Psoas muscle (tissue), 8 donors: Measurements from ENCODE around the gene BGN. TPM values are rescaled to one million over a fixed set of nuclear protein-coding genes. Genes with fewer than 3 reads are reported as not detected.

Experiments used
- ATAC-seq, 4 donors: fragments of 200-7000 bp; cut with Tn5 transposase; one replicate each; pipeline ENCODE4 v1.9.1; 2020; ENCODE audit warnings: moderate library complexity in 3 of 4, mild to moderate bottlenecking in 2 of 4
- DNase-seq, 2 donors: peaks; one replicate each; pipeline ENCODE4 v3.0.0-alpha.2; 2020
- H3K27ac ChIP-seq: fragments of 200-600 bp; one replicate; pipeline ENCODE4 v1.8.0; 2022
- H3K27me3 ChIP-seq, 3 donors: fragments of 200-600 bp in 1 of 3; one replicate each; pipeline versions ENCODE4 v1.6.1 to v1.8.0; 2013 to 2022; ENCODE audit warnings: low read length in 2 of 3, mild to moderate bottlenecking in 2 of 3, moderate library complexity in 1 of 3; ENCODE audit not compliant: insufficient read depth in 3 of 3
- H3K36me3 ChIP-seq, 2 donors: fragments of 200-600 bp in 1 of 2; one replicate each; pipeline versions ENCODE4 v1.6.1 to v1.8.0; 2013 to 2022; ENCODE audit warnings: low read depth in 1 of 2, mild to moderate bottlenecking in 1 of 2, moderate library complexity in 1 of 2; ENCODE audit not compliant: insufficient read depth in 1 of 2
- H3K4me1 ChIP-seq: fragments of 200-600 bp; one replicate; pipeline ENCODE4 v1.8.0; 2022
- H3K4me3 ChIP-seq: fragments of 200-600 bp; one replicate; pipeline ENCODE4 v1.8.0; 2022; ENCODE audit warnings: mild to moderate bottlenecking
- H3K9me3 ChIP-seq: fragments of 200-600 bp; one replicate; pipeline ENCODE4 v1.8.0; 2022
- WGBS, 3 donors: extraction: QIAGEN DNeasy Blood & Tissue Kit; methylation state at CpG; one replicate each; pipeline versions ENCODE4 v1.1.6 to v1.1.7; 2013; 5-methylcytosine and 5-hydroxymethylcytosine counted together
- intact Hi-C, 2 donors: fragments of 100-400 bp; cut with DNase I; formaldehyde crosslinking; loops; one replicate each; pipeline versions ENCODE4 v1.11.0 to v1.14.2; 2022
- polyA plus RNA-seq, 3 donors: library from polyadenylated mRNA; stranded (reverse); fragments of 200-250 nt; gene quantifications; one replicate each; pipeline ENCODE4 v1.2.3, GENCODE V29; 2013
- total RNA-seq, 4 donors: library from RNA; stranded (reverse); fragmentation: NEBNext Ultra II Directional in 2 of 4; extraction: Animal tissue kit (Norgen Biotek cat#: 25700) in 2 of 4; gene quantifications; one replicate each; pipeline versions ENCODE4 v1.2.1 to v1.2.4, GENCODE V29; 2021 to 2023
- TF ChIP-seq, protein P1 (sequence below): fragments of 200-600 bp; IDR thresholded peaks from one replicate; pipeline ENCODE4 v1.8.0; 2022; ENCODE audit warnings: antibody characterized with exemption
- donor health status: healthy with polysubstance abuse.
- donor health status: DM: no; HTN: no; CAD: no; lungs with moderate emphysema.
- donor health status: Bipolar disorder and iron deficiency.
- donor health status: healthy.
- donor health status: DM: yes; HTN: yes; CAD: no.
- donor health status: DM: no; HTN: no; CAD: no.
- donor health status: DM: no; HTN: no; CAD: no.
- donor health status: DM: yes; HTN: yes; CAD: no.

Gene BGN
- total and polyA plus RNA-seq, 7 donors: 6.7 to 62.4 (median 12.6) TPM

DNA sequence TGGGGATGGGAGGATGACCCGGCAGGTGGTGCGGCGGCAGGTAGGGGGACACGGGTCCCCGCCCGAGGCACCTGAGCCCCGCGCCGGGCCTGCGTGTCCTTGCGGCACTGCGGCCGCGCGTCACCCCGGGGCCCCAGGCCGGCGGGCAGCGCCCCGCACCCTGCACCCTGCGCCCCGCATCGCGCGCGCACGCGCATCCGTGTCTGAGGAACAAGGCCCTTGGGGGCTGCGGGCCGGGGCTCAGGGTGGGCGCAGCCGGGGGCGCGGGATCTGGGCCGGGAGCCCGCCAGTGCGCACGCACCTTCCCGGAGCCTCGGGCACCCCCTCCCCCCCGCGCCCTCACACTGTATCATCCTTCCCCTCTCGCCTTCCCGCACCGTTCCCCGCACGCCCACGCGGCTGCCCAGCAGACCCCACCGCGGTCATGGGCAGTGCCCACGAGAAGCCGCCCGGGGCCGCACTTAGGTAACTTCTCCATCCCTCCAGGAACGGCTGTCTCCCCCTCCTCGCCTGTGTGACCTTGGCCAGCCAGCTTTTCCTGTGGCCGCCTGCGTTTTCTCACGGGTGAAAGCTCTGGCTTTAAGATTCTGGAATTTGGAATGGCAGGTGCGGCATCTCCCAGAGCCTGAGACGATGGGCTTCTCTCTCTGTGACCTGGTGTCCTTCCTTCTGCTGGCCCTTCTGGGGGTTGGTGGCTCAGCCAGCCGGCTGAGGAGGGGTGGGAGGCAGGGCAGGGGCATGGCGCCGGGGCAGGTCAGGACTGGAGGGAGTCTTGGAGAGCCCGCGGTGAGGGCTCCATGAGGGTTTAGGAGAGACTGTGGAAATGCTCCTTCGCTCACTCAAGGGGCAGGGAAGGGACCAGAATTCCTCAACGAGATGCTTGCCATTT, 23.4 kb downstream of the BGN start:
- H3K4me3 ChIP-seq: no peak overlapping the region
- no peaks in the 10 kb centered on the region for H3K36me3 ChIP-seq
- H3K27ac ChIP-seq: no peak overlapping the region
- 3 to 25% (median 3%) methylated on average over 6 to 68 of the region's 70 CpGs for WGBS, 3 donors
- H3K4me1 ChIP-seq: no peaks in the 10 kb centered on the region
- intact Hi-C loops: no loop called here
- ATAC-seq (no peak), DNase-seq (no peak)
- H3K9me3 ChIP-seq: no peaks in the 10 kb centered on the region
- TF ChIP-seq, protein P1, sequence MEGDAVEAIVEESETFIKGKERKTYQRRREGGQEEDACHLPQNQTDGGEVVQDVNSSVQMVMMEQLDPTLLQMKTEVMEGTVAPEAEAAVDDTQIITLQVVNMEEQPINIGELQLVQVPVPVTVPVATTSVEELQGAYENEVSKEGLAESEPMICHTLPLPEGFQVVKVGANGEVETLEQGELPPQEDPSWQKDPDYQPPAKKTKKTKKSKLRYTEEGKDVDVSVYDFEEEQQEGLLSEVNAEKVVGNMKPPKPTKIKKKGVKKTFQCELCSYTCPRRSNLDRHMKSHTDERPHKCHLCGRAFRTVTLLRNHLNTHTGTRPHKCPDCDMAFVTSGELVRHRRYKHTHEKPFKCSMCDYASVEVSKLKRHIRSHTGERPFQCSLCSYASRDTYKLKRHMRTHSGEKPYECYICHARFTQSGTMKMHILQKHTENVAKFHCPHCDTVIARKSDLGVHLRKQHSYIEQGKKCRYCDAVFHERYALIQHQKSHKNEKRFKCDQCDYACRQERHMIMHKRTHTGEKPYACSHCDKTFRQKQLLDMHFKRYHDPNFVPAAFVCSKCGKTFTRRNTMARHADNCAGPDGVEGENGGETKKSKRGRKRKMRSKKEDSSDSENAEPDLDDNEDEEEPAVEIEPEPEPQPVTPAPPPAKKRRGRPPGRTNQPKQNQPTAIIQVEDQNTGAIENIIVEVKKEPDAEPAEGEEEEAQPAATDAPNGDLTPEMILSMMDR: no peak
- H3K27me3 ChIP-seq: peaks cover 0 to 63% (median 3%) of the 10 kb centered on the region in 3 donors

DNA sequence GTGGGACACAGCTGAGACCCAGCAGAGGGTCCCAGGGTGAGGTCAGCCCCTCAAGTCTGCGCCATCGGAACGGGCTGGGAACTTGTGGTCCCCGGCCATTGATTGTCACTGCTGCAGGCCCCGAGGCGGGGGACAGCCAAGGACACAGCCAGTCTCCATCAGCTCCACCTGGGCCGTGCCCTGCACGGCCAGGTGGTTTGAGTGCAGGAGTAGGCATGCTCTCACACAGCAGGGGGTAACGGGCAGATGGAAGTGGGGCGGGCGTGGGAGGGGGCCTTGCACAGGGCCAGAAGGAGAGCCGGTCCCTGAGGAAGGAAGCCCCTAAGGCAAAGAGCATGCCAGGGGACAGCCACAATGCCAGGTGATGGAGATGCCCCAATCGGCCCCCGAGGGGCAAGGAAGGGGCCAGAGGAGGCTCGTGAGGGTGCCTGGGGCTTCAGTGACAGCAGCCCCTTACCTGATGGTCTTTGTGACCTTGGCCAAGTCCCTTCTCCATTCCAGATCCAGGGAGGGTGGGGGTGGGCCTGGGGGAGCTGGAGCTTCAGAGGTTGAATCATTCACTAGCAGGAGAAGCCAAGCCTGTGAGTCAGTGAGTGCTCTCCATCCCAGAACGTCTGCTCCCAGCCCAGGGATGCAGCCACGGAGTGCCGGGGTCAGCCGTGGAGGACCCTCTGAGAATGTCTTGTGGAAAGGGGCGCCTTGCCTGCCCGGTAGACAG, 24.9 kb downstream of the BGN start:
- no peak overlapping the region for H3K27ac ChIP-seq
- no peak overlapping the region for H3K4me3 ChIP-seq
- H3K36me3 ChIP-seq: no peaks in the 10 kb centered on the region
- H3K27me3 ChIP-seq: peaks cover 0 to 74% (median 3%) of the 10 kb centered on the region in 3 donors
- ATAC-seq (no peak), DNase-seq (no peak)
- 73 to 82% (median 78%) methylated on average over 11 to 21 of the region's 21 CpGs for WGBS, 3 donors
- TF ChIP-seq, protein P1: no peak
- H3K4me1 ChIP-seq: no peaks in the 10 kb centered on the region
- intact Hi-C loops: no loop called here
- no peaks in the 10 kb centered on the region for H3K9me3 ChIP-seq

DNA sequence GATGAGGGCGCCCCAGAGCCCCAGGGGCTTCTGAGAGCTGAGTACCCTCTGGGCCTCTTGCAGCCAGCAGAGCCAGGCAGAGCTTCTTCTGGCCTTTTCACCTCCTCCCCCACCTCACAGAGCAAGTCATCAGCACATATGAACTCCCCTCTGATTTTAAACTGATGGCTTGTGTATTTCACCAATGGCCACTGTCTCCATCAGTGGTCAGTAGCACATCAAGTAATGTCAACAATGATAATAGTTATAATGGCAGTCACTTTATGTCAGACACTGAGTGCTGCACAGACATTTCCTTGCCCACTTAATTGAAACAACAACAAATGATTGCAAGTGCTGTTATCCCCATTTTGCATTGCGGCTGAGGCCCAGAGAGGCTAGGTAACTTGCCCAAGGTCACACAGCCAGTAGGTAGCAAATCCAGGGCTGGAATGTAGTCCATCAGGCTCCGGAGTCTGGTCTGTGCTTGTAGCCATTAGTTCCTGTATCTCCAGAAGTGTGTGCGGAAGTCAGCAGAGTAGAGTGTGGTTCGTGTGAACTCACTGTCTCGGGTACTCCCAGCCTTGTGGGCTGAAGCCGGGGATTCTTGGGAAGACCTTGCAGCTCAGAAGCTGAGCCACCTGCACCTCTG, 25.6 kb downstream of the BGN start:
- Histone ChIP-seq H3K27me3 (peaks cover 0 to 80% (median 3%) of the 10 kb centered on the region in 3 donors), H3K4me3 (no peak overlapping the region), H3K9me3 (no peaks in the 10 kb centered on the region), H3K36me3 (no peaks in the 10 kb centered on the region), H3K27ac (no peak overlapping the region), H3K4me1 (no peaks in the 10 kb centered on the region)
- intact Hi-C loops: no loop called here
- no peak for DNase-seq
- 69 to 78% (median 70%) methylated on average over 6 to 7 of the region's 7 CpGs for WGBS, 3 donors
- ATAC-seq: no peak
- TF ChIP-seq, protein P1: no peak

DNA sequence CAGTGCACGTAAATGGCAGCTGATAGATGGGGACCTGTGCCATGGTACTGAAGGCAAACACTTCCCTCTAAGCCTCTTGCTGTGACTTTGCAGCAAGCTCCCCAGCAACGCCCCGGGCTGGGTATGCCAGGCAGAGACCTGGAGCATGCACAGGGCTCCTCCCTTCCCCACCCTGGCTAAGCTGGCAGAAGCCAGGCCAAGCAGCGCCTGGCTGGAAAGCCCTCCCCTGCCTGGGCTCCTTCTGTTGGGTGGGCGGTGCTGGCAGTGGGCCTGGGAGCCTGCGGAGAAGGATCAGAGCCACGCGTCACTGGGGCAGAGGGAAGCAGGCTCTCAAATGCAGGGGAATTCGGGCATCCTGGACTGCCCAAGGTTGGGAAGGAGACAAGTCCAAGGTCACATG, 26.3 kb downstream of the BGN start:
- no peaks in the 10 kb centered on the region for H3K36me3 ChIP-seq
- no peaks in the 10 kb centered on the region for H3K4me1 ChIP-seq
- no peaks in the 10 kb centered on the region for H3K9me3 ChIP-seq
- no peak overlapping the region for H3K4me3 ChIP-seq
- ATAC-seq (no peak), DNase-seq (no peak)
- WGBS, 3 donors: 18 to 46% (median 43%) methylated on average over 8 to 9 of the region's 9 CpGs
- TF ChIP-seq, protein P1: no peak
- intact Hi-C loops: no loop called here
- peaks cover 0 to 81% (median 3%) of the 10 kb centered on the region in 3 donors for H3K27me3 ChIP-seq
- no peak overlapping the region for H3K27ac ChIP-seq
